ENCODE measurements around the gene PPP2R3B.
"Not testable (repeated sequence)": the region's sequence is repeated elsewhere in the genome, so short reads cannot be mapped to it uniquely, and the experiment has no call there.

The PPP2R3B gene

DNA sequence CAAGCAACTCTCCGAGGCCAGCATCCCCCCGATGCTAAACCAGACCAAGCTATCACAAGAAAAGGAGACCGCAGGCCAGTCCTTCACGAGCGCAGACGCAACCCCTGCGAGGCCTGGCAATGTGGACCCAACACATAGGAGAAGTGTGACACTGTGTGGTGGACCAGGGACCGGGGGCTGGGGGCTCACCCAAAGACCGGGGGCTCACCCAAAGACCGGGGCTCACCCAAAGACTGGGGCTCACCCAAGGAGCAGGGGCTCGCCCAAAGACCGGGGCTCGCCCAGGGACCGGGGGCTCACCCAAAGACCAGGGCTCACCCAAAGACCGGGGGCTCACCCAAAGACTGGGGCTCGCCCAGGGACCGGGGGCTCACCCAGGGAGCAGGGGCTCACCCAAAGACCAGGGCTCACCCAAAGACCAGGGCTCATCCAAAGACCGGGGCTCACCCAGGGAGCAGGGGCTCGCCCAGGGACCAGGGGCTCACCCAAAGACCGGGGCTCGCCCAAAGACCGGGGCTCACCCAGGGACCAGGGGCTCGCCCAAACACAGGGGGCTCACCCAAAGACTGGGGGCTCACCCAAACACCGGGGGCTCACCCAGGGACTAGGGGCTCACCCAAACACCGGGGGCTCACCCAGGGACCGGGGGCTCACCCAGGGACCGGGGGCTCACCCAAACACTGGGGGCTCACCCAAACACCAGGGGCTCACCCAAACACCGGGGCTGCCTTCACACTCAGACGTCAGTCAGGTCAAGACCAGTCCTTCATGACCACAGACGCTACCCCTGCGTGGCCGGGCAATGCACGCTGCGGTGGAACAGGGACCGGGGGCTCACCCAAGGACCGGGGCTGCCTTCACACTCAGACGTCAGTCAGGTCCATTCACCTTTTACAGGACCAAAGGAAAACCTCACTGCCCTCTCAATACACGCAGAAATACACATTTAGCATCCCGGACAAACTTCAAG, 32.9 kb downstream of the PPP2R3B start:
- DNase-seq (ENCODE audit: low spot score) = no peak

DNA sequence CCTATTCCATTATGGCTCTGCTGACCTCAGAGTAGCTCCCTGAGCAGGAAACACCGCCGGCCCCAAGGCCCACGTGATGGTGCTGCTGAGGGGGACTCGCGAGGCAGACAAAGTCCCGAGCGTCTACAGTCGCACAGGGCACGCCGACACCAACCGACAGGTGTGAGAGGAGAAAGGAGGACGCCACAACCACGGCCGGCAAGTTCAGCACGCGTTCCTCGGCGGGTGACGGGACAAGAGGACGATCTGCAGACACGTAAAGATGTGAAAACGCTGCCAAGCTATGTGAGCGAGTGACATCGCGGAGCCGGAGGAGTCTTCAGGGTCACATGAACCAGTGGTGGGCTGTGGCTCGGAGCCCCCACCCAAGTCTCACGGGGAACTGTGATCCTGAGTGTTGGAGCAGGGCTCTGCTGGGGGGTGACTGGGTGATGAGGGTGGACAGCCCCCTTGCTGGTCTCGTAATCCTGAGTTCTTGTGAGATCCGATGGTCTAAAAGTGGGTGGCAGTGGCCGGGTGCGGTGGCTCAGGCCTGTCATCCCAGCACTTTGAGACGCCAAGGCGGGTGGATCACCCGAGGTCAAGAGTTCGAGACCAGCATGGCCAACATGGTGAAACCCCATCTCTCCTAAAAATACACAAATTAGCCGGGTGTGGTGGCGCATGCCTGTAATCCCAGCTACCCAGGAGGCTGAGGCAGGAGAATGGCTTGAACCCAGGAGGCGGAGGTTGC, 34.0 kb downstream of the PPP2R3B start:
- no peak for DNase-seq (ENCODE audit: low spot score)

DNA sequence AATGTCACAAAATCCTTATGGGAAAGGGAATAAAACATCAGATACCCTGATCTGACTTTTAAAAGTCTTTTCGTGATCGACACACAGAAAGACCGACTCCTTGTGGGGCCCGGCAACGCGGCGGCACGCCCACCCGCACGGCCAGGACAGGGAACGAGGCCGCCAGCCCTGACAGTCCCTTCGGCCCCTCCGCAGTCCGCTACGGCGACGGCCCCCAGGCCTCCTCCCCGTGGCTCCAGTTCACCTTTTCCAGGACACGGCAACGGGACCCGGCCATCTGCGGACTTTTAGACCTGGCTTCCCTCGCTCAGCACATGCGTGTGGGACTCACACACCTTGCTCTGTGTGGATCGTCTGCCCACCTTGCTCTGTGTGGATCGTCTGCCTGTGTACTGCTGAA, 34.5 kb downstream of the PPP2R3B start:
- DNase-seq (ENCODE audit: low spot score) = no peak

DNA sequence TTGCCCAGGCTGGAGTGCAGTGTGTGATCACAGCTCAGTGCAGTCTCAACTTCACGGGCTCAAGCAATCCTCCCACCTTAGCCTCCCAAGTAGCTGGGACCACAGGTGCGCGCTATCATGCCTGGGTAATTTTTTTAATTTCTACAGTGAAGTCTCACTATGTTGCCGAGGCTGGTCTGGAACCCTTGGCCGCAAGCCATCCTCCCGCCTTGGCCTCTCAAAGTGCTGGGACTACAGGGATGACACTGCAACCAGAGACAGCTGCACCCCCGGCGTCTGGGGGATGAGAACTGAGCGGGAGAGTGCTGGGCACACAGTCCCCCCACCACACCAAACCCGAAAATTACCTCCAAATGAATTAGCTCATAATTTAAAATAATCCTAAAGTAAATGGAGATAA, 35.0 kb downstream of the PPP2R3B start:
- no peak for DNase-seq (ENCODE audit: low spot score)

DNA sequence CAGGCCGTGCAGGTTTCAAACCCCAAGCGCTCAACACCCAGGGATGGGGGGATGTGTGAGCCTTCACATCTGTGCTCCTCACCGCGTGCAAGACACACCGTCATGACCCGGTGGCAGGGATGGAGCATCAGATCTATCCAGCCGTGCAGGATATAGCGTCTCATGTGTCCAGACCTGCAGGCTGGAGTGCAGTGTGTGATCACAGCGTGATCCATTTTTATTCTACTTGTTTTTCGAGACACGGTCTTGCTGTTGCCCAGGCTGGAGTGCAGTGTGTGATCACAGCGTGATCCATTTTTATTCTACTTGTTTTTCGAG, 35.4 kb downstream of the PPP2R3B start:
- not testable (repeated sequence) for DNase-seq (ENCODE audit: low spot score)

DNA sequence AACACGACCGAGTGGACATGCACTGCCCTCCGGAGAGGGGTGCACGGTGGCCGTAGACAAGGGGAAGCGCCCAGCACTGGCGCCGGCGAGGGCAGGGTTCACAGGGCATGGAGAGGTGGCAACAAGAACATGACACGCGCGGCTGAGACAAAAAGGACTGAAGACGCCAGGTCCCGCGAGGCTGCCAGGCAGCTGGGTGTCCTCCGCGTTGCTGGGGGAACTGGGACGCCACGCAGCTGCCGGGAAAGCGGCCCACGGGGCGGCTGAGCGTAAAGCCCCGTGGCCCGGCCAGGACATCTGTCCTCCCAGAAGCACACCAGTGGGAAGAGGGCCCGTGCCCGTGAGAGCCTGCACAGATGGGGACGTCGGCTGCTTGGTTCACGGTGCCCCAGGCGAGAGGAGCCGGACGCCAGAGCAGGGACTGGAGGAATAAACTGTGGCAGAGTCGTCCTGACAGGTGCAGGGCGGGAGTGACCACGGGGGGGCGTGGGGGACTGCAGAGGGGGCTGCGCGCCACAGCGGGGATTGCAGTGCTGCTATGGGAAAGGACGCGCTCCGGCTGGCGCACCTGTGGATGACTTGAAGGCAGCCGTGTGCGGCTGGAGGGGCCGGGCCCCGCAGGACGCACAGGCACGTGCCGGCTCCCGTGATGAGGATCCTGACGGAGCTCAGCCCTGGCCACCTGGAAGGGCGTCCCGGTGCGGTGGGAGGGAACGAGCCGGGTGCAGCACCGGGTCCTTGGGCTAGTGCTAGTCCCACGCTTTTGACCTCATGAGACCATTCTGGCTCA, 36.0 kb downstream of the PPP2R3B start:
- DNase-seq (ENCODE audit: low spot score) = no peak

DNA sequence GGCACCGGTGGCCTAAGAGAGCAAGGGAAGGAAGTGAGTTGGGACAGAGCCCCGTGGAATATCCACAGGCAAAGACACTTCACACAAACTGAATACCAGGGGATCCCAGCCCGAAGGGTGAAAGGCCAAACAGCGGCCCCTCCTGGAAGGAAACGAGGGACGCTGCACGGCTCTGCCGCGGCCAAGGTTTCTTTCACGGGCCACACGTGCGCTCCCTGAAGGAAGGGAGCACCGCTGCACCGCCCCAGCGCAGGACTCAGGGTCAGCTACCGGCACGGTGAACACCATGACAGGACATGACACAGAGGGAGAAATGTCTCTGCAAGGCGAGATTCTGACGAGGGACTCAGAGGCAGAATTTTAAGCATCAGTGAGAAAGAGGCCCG, 36.6 kb downstream of the PPP2R3B start:
- no peak for DNase-seq (ENCODE audit: low spot score)

DNA sequence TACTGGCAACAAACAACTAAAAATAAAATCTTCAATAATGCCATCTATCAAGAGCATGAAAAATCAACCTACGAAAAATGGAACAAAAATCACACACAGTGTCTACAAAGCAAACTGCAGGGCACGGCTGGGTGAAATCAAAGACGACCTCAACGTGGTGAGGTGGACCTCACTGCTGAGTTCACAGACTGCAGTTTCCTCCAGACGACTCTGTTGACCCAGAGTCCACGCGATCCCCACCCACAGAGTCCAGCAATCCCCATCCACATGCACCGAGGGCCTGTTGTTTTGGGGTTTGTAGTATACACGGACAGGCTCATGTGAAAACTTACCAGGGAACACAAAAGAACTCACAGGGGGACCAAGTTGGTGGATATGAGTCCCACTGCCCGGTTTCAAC, 37.0 kb downstream of the PPP2R3B start:
- DNase-seq (ENCODE audit: low spot score) = no peak

DNA sequence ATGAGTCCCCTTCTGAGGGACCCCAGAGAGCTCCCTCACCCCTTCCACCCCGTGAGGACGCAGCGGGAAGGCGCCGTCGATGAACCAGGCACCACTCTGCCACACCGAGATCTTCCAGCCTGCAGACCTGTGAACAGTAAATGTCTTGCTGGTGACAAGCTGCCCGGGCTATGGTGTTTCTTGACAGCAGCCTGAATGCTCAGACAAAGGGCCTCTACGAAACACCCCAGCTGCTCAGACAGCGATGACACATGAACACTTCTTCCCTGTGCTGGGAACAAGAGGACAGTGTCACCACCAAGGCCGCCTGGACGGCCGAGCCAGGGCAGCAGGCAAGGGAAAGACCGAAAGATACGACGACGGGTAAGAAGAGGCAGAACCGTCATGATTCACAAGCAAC, 37.5 kb downstream of the PPP2R3B start:
- no peak for DNase-seq (ENCODE audit: low spot score)

DNA sequence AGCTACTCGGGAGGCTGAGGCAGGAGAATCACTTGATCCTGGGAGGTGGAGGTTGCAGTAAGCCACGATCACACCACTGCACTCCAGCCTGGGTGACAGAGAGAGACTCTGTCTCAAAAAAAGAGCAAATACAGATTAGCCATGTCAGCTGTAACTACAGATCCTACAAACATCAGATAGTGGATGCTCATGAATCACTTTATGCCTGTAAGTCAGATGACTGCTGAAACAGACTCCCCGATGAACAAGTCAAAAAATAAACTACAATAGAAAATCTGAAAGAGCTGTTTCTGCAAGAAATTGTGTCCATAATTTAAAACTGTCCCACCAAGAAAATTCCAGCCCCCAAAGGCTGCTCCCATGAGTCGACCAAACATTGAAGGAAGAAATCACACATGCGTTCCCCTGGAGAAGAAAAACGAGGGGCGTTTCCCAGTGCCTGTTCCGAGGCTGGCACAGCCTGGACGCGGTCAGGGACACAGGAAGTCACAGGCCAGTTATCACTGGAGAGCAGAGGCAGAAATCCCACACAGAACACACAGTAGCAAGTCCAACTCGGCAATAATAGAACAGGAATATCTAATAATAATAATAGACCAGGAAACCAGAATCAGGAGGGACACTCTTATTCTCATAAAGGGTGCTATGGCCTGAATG, 38.1 kb downstream of the PPP2R3B start:
- DNase-seq (ENCODE audit: low spot score) = no peak

DNA sequence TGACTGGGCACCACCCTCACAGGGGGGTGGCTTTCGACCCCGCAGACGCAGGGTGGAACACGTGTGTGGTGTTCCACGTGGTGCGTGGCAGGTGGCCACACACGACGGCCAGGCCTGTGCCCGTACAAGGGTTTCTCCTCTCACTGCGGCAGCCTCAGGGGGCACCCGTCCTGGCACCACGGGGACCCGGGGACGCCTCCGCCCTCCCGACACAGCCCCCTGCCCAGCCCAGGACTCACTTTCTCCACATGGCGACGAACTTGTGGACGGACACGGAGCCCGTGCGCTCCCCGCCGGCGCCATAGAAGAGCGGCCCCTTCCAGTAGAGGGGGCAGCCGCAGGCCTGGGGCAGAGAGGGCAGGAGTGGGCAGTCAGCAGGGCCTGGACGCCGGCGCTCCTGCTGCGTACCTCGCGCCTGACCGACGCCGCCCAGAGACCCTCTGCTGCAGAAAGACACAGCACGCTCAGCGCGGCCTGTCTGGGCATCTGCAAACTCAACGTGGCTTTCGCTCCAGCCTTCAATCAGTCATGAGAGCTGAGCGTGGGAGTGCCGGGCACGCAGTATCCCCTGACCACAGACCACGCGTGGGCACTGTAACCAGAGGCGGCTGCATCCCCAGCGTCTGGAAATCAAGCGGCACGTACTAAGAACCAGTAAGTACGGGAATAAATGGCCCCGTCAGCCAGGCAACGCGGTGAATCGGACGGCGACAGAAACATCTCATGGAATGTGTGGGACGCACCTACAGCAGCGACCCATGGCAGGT, 39.2 kb downstream of the PPP2R3B start:
- DNase-seq (ENCODE audit: low spot score) = no peak

DNA sequence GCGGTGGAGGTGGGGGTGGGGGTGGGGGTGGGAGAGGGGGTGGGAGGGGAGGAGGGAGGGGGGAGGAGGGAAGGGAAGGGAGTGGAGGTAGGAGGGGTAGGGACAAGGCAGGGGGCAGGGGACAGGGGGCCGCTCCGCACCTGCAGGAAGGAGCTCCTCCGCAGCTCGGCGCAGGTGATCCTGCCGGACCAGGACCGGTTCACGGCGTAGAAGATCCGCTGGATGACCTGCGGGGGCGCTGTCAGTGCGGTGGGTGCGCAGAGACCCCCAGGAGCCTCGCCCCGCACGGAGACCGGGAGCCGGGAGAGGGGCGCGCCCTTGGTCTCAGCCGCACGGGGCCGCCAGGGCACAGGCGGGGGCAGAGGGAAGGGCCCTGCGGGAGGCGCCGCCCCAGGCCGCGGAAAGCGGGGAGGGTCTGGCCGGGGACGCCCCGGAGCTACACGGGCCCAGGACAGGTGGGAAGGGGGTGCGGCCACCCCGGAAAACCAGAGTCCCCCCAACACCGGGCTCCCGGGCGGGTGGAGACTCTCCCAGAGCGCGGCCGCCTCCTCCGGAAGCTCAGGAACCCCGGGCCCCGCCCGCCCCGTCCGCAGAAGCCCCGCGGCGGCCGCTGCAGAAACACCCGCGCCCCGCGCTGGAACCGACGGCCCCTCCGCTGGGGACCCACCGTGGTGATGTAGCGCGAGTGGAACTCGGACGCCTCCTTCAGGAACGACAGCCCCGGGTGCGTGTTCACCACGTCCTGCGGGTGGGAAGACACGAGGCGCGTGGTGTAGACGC, 40.5 kb downstream of the PPP2R3B start:
- DNase-seq (ENCODE audit: low spot score) = no peak

DNA sequence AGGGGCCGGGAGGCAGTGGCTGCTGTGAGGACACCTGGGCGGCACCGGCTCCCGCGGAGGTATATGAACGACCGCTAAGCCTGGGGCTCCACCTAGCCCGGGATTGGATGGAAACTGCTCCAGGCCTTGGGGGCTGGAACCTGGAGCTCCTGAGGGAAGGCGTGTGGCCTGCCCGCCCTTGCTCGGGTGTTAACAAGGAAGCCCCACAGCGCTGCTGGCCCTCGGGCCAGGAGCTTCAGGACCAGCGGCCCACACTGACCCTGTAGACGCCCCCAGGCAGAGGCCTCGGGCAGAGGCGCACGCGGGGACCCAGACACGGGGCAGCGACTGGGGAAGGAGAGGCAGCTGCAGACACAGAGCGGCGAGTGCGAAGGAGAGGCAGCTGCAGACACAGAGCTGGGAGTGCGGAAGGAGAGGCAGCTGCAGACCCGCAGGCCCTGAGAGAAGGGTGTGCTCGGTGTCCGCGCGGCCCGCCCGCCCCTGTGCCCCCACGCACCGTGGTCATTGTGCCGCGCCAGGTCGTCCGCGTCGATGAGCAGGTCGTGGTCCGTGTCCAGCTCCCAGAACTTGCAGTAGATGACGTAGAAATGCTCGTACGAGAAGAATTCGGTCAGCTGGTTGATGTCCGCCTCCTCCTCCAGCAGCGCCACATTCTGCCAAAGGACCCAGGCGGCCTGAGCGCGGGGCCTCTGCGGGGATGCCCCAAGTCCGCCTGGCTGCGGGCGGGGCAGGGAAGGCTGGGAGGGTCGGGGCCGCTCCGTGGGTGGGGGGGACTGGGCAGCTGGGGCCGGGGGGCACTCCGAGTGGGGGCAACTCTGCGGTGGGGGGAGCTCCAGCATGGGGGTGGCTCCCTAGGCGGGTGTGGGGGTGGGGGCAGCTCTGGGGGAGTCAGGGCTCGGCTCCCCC, 41.4 kb downstream of the PPP2R3B start:
- DNase-seq (ENCODE audit: low spot score) = no peak

DNA sequence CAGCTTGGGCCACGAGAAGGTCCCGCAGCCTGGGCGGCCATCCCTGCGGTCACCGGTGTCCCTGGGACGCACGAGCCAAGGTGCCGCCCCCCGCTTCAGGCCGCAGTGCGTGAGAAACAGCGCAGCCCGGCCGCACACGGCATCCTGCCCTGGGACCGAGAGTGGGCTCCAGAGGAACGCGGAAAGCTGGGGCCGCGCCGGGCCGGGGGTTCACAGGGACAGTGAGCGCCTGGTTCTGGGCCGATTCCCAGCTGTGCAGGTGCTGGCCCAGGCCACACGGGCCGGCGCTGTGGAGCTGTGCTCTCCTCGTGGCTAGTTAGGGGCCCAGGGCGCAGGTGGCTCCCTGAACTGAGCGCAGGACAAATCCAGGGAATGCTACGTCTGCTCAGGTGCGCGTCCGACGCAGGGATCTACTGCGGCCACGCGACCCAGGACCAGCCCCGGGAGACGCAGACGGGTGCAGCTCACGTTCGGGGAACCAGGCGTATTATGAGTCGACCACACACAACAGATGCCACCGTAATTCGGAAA, 42.3 kb downstream of the PPP2R3B start:
- no peak for DNase-seq (ENCODE audit: low spot score)

DNA sequence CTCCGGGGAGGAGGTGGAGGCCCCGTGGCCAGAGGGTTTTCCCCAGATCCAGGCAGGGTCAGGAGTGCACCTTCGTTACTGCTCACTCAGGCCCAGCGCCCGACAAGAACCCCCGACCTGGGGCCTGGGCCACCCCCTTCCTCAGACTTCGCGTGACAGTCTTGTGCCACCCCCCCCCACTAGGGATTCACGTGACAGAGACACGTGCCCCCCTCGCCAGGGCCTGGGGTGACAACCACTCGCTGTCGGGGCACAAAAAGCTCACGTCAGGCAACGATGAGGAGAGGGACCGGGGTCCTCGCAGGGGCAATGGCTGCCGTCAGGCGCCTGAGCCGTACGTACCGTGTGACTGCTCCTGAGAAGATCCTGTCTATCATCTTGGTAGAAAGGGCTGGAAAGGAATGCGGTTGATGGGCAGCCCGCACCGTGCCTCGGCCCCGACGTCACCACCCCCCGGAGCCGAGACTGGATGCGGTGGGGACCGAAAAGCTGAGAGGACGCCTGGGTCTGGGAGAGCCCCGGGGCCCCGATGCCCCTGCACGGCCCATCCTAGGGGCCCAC, 45.1 kb downstream of the PPP2R3B start:
- no peak for DNase-seq (ENCODE audit: low spot score)

DNA sequence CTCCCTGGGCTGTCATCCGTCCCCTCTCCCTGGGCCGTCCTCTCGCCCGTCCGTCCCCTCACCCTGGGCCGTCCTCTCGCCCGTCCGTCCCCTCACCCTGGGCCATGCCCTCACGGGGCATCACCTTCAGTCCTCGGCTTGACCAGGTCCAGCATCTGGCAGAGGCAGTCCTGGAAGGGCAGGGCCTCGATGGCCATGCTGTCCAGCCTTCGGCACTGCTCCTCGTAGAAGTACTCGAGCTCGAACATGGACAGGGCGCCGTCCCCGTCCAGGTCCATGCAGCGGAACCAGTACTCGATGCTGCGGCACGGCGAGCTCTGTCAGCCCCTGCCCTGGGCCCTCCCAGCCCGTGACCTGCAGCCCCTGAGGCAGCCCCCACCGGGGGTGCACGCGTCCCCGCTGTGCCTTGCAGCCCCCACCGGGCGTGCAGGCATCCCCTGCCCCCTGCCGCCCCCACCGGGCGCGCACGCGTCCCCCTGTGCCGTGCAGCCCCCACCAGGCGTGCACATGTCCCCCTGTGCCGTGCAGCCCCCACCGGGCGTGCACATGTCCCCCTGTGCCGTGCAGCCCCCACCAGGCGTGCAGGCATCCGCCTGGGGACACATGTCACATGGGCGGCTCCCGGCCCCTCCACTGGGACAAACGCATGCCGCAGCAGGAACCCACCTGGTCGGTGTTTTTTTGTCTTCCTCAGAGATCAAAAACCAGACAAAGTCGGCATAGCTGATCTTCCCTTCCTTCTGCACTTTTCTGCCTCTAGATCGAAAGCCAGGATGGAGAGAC, 45.9 kb downstream of the PPP2R3B start:
- no peak for DNase-seq (ENCODE audit: low spot score)

DNA sequence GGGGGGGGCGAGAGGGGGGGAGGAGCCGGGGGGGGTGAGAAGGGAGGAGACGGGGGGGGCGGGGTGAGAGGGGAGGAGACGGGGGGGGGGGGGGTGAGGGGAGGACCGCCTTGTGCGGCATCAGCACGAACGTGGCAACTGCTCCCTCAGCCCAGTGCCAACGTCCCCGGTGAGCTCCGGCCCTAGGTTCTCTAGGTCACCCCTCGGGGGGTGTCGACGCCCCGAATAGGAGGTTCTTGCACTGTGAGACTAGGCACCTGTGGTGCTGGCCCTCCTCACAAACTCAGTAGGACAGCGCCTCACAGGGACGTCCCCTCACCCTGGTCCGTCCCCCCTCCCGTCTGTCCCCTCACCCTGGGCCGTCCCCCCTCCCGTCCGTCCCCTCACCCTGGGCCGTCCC, 46.6 kb downstream of the PPP2R3B start:
- no peak for DNase-seq (ENCODE audit: low spot score)

All from SK-N-DZ (cell line).